HEK293T (cell line): Measurements from ENCODE around the gene ENTREP1.

ENCODE experiments used
- BHLHE40 ChIP-seq: fragments of 450-650 bp; IDR thresholded peaks from 2 replicates; pipeline ENCODE4 v1.6.1; 2016; ENCODE audit warnings: mild to moderate bottlenecking, moderate library complexity, borderline replicate concordance
- ELF4 ChIP-seq: fragments of 450-650 bp; IDR thresholded peaks from 2 replicates; pipeline ENCODE4 v1.6.1; 2017; ENCODE audit warnings: antibody characterized with exemption
- FOXK2 ChIP-seq: fragments of 450-650 bp; IDR thresholded peaks from 2 replicates; pipeline ENCODE4 v1.6.1; 2016; ENCODE audit warnings: mild to moderate bottlenecking
- FOXM1 ChIP-seq: fragments of 450-650 bp; IDR thresholded peaks from 2 replicates; pipeline ENCODE4 v1.6.1; 2017; ENCODE audit warnings: mild to moderate bottlenecking, borderline replicate concordance
- HDGF ChIP-seq: fragments of 450-650 bp; IDR thresholded peaks from 2 replicates; pipeline ENCODE4 v1.6.1; 2017; ENCODE audit warnings: antibody characterized with exemption, borderline replicate concordance
- L3MBTL2 ChIP-seq: fragments of 450-650 bp; conservative IDR thresholded peaks from 2 replicates; pipeline ENCODE4 v1.6.1; 2016; ENCODE audit warnings: mild to moderate bottlenecking
- NFRKB ChIP-seq: fragments of 450-650 bp; IDR thresholded peaks from 2 replicates; pipeline ENCODE4 v1.6.1; 2016; ENCODE audit warnings: mild to moderate bottlenecking, moderate library complexity
- SUZ12 ChIP-seq: fragments of 450-650 bp; IDR thresholded peaks from 2 replicates; pipeline ENCODE4 v1.6.1; 2016; ENCODE audit warnings: mild to moderate bottlenecking

GRCh38 chr9:69377981-69378380, 53.0 kb downstream of the ENTREP1 start:
- TF ChIP-seq NFRKB = no peak
- TF ChIP-seq L3MBTL2 = no peak
- no peak for TF ChIP-seq FOXK2
- no peak for TF ChIP-seq FOXM1
- TF ChIP-seq SUZ12 = no peak
- TF ChIP-seq ELF4 = no peak
- no peak for TF ChIP-seq BHLHE40
- no peak for TF ChIP-seq HDGF
